H1 (cell line): ENCODE measurements around the gene SRGAP3.

ENCODE experiments used
- CHD2 ChIP-seq: IDR thresholded peaks from 2 replicates; pipeline ENCODE4 v1.6.1; 2012; ENCODE audit warnings: low read length, improper control_type of control experiment
- EZH2 ChIP-seq: fragments of 200-600 bp; sonication (generic); IDR thresholded peaks from 2 replicates; pipeline ENCODE4 v1.7.1; 2012; ENCODE audit warnings: low read depth, mild to moderate bottlenecking, moderate library complexity, low read length, inconsistent platforms; ENCODE audit not compliant: severe bottlenecking
- FOSL1 ChIP-seq: IDR thresholded peaks from 2 replicates; pipeline ENCODE4 v1.6.1; 2011; ENCODE audit warnings: mild to moderate bottlenecking, low read depth, low read length, moderate library complexity; ENCODE audit not compliant: insufficient read depth
- JUN ChIP-seq: IDR thresholded peaks from 2 replicates; pipeline ENCODE4 v1.6.1; 2011; ENCODE audit warnings: low read depth, mild to moderate bottlenecking, improper control_type of control experiment, low read length
- POLR2A ChIP-seq, 2 experiments: IDR thresholded peaks; 1 replicate in 1 of 2; 2 replicates in 1 of 2; pipeline ENCODE4 v1.6.1; 2011; ENCODE audit warnings: low read depth in 2 of 2, low read length in 2 of 2, mild to moderate bottlenecking in 2 of 2; ENCODE audit errors: control extremely low read depth in 1 of 2
- POLR2AphosphoS5 ChIP-seq: IDR thresholded peaks from 2 replicates; pipeline ENCODE4 v1.6.1; 2011; ENCODE audit warnings: low read depth, low read length
- RFX5 ChIP-seq: IDR thresholded peaks from 2 replicates; pipeline ENCODE4 v1.6.1; 2011; ENCODE audit warnings: low read depth, low read length, improper control_type of control experiment, borderline replicate concordance
- SP4 ChIP-seq: IDR thresholded peaks from 2 replicates; pipeline ENCODE4 v1.6.1; 2012; ENCODE audit warnings: low read length, inconsistent platforms
- YY1 ChIP-seq: IDR thresholded peaks from 2 replicates; pipeline ENCODE4 v1.6.1; 2011; ENCODE audit warnings: low read depth, mild to moderate bottlenecking, low read length
- TF ChIP-seq, protein P1 (sequence below), 3 experiments: IDR thresholded peaks; 1 replicate in 2 of 3; 2 replicates in 1 of 3; pipeline versions ENCODE4 v1.5.1 to v1.6.1; 2011; ENCODE audit warnings: low read length in 3 of 3, mild to moderate bottlenecking in 3 of 3, inconsistent platforms in 2 of 3, low read depth in 1 of 3, moderate library complexity in 1 of 3; ENCODE audit not compliant: insufficient read depth in 1 of 3; ENCODE audit errors: control extremely low read depth in 1 of 3
- TF ChIP-seq, protein P2 (sequence below): IDR thresholded peaks from 2 replicates; pipeline ENCODE4 v1.6.1; 2011; ENCODE audit warnings: low read length, improper control_type of control experiment
- TF ChIP-seq, protein P3 (sequence below): IDR thresholded peaks from 2 replicates; pipeline ENCODE4 v1.6.1; 2012; ENCODE audit warnings: inconsistent platforms
- TF ChIP-seq, protein P4 (sequence below): IDR thresholded peaks from 2 replicates; pipeline ENCODE4 v1.6.1; 2012; ENCODE audit warnings: low read length, inconsistent platforms
- TF ChIP-seq, protein P5 (sequence below): IDR thresholded peaks from 2 replicates; pipeline ENCODE4 v1.6.1; 2011; ENCODE audit warnings: low read depth, mild to moderate bottlenecking, low read length; ENCODE audit not compliant: insufficient read depth

DNA sequence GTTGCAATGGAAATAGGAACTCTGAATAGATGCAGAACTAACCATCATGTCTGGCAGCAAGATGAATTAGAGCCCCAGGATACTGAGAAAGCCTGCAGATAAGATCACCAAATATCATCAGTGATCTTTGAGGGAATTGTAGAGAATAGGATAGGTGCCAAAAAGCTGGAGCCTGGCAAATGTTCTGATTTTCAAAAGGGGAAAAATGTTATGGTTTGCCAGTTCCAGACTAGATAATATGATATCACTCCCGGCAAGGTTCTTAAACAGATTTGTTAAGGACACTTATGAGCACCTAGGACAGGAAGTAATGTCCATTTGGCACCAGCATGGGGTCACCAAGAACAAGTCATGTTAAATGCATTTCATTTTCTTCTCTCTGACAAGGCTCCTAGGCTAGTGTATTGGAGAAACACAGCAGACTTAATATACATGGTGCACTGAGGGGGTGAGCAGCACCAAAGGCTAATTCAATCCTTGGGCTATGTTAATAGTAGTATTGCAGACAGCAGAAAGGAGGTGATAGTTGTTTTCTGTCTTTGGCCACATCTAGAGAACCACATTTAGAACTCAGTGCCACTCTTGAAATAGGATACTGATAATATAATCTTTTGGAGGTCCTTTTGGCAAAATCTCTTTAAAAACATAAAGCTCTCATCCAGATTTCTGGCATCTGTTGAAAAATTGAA, 4.8 kb downstream of the SRGAP3 start:
- TF ChIP-seq, protein P1, sequence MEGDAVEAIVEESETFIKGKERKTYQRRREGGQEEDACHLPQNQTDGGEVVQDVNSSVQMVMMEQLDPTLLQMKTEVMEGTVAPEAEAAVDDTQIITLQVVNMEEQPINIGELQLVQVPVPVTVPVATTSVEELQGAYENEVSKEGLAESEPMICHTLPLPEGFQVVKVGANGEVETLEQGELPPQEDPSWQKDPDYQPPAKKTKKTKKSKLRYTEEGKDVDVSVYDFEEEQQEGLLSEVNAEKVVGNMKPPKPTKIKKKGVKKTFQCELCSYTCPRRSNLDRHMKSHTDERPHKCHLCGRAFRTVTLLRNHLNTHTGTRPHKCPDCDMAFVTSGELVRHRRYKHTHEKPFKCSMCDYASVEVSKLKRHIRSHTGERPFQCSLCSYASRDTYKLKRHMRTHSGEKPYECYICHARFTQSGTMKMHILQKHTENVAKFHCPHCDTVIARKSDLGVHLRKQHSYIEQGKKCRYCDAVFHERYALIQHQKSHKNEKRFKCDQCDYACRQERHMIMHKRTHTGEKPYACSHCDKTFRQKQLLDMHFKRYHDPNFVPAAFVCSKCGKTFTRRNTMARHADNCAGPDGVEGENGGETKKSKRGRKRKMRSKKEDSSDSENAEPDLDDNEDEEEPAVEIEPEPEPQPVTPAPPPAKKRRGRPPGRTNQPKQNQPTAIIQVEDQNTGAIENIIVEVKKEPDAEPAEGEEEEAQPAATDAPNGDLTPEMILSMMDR (IDR thresholded peaks at IDR 0.05; ENCODE audit: control extremely low read depth in 1 of 3, insufficient read depth in 1 of 3, low read depth in 1 of 3, low read length in 3 of 3) = no peak
- TF ChIP-seq, protein P2, sequence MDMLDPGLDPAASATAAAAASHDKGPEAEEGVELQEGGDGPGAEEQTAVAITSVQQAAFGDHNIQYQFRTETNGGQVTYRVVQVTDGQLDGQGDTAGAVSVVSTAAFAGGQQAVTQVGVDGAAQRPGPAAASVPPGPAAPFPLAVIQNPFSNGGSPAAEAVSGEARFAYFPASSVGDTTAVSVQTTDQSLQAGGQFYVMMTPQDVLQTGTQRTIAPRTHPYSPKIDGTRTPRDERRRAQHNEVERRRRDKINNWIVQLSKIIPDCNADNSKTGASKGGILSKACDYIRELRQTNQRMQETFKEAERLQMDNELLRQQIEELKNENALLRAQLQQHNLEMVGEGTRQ = no peak
- TF ChIP-seq, protein P3, sequence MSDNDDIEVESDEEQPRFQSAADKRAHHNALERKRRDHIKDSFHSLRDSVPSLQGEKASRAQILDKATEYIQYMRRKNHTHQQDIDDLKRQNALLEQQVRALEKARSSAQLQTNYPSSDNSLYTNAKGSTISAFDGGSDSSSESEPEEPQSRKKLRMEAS = no peak
- TF ChIP-seq RFX5 (no peak), SP4 (no peak), EZH2 (no peak), YY1 (no peak), CHD2 (no peak), POLR2A (IDR thresholded peaks at IDR 0.05; ENCODE audit: control extremely low read depth in 1 of 2, low read depth in 2 of 2, low read length in 2 of 2) (no peak), JUN (no peak), FOSL1 (no peak), POLR2AphosphoS5 (no peak)
- TF ChIP-seq, protein P4, sequence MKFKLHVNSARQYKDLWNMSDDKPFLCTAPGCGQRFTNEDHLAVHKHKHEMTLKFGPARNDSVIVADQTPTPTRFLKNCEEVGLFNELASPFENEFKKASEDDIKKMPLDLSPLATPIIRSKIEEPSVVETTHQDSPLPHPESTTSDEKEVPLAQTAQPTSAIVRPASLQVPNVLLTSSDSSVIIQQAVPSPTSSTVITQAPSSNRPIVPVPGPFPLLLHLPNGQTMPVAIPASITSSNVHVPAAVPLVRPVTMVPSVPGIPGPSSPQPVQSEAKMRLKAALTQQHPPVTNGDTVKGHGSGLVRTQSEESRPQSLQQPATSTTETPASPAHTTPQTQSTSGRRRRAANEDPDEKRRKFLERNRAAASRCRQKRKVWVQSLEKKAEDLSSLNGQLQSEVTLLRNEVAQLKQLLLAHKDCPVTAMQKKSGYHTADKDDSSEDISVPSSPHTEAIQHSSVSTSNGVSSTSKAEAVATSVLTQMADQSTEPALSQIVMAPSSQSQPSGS = no peak
- TF ChIP-seq, protein P5, sequence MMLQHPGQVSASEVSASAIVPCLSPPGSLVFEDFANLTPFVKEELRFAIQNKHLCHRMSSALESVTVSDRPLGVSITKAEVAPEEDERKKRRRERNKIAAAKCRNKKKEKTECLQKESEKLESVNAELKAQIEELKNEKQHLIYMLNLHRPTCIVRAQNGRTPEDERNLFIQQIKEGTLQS = no peak
